NT2/D1 (cell line): Measurements from ENCODE around the gene SMCR8.

Experiments
- SUZ12 ChIP-seq: IDR thresholded peaks from 2 replicates; pipeline ENCODE4 v1.6.1; 2011; ENCODE audit not compliant: insufficient read length, insufficient read depth; ENCODE audit errors: extremely low read depth
- ZNF274 ChIP-seq: IDR thresholded peaks from 2 replicates; pipeline ENCODE4 v1.6.1; 2011; ENCODE audit warnings: mild to moderate bottlenecking, low read depth, low read length

DNA sequence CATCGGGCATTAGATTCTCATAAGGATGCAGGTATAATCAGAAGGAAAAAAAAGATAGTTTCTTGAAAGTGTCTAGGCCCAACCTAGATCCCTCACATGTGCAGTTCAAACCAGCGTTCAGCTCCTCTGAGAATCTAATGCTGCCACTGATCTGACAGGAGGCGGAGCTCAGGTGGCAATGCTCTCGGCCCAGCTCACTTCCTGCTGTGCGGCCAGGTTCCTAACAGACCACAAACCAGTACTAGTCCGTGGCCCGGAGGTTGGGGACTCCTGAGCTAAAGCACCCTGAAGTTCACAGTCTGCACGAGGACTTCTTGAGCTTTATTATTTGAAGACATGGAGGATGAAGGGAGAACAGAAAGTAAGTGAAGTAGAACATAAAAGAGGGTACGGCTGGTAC is 16.8 kb downstream of the SMCR8 start:
- TF ChIP-seq SUZ12 = no peak
- no peak for TF ChIP-seq ZNF274
